ENCODE data around the gene MB.

Gene MB

GRCh38 chr22:35568751-35569739 lies 48.1 kb downstream of the MB start:
- DNase-seq = no peak

- no peak for DNase-seq
Observed at GRCh38 chr22:35567351-35568141, 49.6 kb downstream of the MB start.

GRCh38 chr22:35564975-35565867 lies 51.9 kb downstream of the MB start:
- no peak for DNase-seq

GRCh38 chr22:35563211-35563610 lies 53.9 kb downstream of the MB start:
- DNase-seq = no peak

DNA sequence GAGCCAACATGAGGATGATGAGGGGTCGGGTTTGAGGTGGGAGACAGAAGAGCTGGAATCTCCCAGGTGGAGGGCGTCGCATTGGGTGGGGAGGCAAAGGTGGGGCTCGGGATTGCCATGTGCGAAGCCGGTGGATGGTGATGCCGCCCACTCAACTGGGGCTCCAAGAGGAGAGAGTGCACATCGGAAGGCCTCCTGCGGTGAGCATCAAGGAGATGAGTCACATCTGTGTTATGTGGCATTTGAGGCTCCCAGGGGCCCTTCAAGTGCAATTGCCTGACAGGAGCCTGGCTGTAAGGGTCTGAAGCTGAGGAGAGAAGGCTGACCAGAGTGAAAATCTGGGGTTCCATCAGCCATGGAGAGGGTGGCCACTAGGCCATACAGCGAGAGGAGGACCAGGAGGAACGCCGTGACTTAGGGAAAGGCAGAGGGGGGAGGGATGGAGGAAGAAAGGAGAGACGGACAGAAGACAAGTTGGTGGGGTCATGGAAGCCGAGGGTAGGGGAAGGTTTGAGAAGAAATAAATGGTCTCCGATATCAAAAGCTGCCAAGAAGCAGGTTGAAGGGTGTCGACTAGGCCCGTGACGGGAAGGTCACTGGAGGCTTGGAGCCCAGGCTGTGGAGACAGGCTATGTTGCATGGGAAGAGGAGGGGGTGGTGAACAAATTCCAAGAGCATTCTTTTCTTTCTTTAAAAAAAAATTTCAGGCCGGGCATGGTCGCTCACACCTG lies 55.2 kb downstream of the MB start:
- DNase-seq = no peak

- no peak for DNase-seq
Observed at GRCh38 chr22:35560824-35561223, 56.3 kb downstream of the MB start.

- no peak for DNase-seq
Observed at GRCh38 chr22:35560366-35560765, 56.8 kb downstream of the MB start.

DNA sequence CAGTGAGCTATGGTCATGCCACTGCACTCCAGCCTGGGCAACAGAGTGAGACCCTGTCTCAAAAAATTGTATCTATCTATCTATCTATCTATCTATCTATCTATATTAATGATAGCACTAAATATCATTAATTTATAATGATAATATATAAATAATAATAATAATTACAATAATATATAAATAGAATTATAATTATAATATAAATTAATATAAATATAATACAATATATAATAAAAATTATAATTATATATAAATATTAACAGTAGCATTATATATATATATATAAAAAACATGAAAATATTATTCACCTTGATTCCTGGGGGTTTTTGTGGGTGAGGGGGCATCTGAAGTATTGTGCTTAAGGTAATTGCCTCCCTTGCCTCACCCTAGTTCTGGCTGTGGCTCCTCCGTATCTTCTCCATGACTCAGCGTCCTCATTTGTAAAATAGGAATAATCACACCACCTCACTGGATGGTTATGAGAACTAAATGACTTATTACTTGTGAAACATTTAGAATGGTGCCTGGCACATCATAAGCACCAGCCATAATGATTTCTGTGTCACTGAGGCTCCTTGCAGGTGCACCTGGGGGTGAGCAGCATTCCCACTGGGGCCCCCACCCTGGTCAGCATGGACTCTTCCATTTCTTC lies 57.6 kb downstream of the MB start:
- no peak for DNase-seq

GRCh38 chr22:35558719-35559118 lies 58.4 kb downstream of the MB start:
- DNase-seq = no peak

DNA sequence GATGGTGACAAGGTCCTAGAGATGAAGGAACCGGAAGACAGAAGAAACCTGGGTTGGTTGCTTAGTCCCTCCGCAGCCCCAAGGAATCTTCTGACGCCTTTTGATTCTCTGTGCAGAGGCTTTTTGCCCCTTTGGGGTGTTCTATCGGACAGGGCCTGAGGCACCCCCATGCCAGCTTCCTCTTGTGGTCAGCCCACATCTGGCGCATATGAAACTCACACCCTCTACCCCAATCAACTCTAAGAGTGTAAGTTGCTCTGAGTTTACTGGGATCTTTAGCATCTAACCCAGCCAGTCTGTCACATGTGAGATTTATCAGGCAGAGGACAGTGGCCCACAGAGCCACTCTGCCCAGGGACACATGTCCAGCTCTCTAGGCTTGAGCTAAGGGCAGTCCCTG lies 59.1 kb downstream of the MB start:
- no peak for DNase-seq
